ENCODE measurements around the gene GTF2B.
"Not testable (repeated sequence)": the region's sequence is repeated elsewhere in the genome, so short reads cannot be mapped to it uniquely, and the experiment has no call there.

GTF2B gene

DNA sequence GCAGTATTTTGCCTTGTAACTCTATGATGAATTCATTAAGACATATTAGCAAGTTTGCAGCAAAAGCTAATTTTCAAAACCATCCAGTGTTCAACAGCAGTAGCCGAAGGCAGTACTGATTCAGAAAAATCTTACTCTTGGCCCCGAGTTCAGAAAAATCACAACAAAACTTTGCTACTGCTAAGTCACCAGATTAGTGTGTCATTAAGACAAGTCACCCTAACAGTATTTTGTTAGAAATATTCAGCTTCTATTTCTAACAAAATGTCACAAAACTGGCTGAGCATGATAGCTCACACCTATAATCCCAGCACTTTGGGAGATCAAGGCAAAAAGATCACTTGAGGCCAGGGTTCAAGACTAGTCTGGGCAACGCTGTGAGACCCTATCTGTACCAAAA, 8.2 kb downstream of the GTF2B start:
- no peak for DNase-seq (ENCODE audit: low spot score)

DNA sequence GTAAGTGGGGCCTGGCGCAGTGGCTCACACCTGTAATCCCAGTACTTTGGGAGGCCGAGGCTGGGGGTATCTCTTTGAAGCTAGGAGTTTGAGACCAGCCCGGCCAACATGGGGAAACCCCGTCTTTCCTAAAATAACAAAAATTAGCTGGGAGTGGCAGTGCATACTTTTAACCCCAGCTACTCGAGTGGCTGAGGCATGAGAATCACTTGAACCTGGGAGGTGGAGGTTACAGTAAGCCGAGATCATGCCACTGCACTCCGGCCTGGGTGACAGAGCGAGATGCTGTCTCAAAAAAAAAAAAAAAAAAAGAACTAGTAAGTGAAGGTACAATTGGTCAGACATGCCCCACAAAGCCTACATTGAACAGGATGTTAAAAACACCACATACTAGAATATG, 10.7 kb downstream of the GTF2B start:
- DNase-seq (ENCODE audit: low spot score): not testable (repeated sequence)

DNA sequence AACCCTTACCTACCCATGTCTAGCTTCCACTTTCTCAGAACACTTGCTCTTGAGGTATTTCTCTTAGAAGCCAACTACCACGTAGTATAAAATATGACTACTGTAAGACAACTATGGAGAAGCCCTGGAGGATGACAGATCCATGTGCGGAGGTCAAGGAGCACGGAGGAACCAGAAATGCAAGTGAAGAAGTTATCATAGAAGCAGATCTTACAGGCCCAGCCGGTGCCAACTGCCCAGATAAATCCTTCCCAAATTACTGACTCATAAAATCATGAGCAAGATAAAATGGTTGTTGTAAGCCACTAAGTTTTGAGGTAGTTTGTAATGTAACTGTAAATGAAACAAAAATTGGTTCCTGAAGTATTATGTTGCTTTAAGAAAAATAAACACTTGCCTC, 12.6 kb downstream of the GTF2B start:
- no peak for DNase-seq (ENCODE audit: low spot score)

DNA sequence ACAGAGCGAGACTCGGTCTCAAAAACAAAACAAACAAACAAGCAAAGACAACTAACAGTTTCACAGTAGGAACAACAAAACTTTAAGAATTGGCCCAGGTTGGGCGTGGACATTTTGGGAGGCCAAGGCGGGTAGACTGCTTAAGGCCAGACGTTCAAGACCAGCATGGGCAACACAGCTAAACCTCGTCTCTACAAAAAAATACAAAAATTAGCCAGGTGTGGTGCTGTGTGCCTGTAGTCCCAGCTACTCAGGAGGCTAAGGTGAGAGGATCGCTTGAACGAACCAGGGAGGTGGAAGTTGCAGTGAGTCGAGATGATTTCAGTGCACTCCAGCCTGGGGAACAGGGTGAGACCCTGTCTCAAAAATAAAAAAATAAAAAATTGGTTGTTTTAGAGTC, 13.5 kb downstream of the GTF2B start:
- no peak for DNase-seq (ENCODE audit: low spot score)

DNA sequence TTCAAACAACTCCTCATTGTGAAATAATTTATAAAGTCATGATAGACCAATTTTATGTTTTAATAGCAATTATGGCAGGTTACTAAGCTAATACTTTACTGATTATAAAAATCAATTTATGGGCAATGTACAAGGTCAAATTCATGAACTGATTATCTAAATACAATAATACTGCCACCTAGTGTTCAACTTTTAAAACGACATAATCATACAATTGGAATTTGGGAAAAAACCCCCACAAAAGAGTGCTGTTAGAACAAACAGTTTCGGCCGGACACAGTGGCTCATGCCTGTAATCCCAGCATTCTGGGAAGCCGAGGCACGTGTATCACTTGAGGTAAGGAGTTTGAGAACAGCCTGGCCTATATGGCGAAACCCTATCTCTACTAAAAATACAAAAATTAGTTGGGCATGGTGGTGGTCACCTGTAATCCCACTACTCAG, 14.0 kb downstream of the GTF2B start:
- peak; percentile 37 for DNase-seq (ENCODE audit: low spot score)

DNA sequence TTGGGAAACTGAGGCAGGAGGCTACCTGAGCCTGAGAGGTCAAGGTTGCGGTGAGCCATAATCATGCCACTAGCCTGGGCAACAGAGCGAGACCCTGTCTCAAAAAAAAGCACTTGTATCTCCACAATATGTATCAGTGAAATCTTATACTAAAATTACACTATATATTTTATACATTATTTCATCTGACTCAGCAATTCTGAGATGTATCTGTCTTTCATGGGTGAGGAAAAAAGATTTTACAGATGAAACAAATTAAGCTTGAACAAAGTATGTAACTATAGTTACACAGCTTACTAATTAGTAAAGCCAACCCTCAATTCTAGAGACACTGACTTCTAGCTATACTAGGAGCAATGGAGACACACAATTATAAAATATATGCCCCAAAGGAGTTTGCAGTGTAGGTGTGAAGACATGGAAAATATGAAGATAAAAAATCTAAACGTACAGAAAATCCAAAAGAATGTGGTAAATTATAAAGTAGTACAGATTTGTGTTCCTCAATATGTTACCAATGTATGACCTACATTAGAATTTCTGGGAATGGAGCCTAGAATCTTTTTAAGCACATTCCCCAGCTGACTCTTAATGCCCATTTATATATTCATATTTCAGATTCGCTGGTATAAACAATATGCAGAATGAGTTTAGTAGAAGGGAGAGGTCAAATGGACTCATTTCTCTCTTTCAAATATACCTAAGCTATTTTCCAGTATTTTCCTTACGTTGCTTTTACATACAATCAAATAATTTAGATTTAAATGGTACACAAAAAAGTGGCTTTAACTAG, 14.6 kb downstream of the GTF2B start:
- DNase-seq (ENCODE audit: low spot score): no peak

DNA sequence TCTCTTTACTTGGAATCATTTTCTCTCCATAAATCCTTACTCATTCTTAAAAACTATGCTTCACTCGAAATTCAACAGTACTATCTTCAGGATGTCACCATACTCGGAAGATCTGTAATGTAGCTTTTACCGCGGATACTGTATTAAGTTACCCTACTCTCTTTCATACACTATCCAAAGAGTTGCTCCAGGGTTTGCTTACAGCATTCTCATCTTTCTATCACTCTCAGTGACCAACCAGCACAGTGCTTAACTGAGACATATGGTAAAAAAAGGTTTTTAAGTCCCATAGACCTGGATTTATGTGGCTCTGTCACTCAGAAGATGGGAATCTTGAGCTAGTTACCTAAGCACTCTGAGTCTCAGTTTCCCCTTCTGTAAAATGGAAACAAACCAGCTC, 15.8 kb downstream of the GTF2B start:
- DNase-seq (ENCODE audit: low spot score): no peak

DNA sequence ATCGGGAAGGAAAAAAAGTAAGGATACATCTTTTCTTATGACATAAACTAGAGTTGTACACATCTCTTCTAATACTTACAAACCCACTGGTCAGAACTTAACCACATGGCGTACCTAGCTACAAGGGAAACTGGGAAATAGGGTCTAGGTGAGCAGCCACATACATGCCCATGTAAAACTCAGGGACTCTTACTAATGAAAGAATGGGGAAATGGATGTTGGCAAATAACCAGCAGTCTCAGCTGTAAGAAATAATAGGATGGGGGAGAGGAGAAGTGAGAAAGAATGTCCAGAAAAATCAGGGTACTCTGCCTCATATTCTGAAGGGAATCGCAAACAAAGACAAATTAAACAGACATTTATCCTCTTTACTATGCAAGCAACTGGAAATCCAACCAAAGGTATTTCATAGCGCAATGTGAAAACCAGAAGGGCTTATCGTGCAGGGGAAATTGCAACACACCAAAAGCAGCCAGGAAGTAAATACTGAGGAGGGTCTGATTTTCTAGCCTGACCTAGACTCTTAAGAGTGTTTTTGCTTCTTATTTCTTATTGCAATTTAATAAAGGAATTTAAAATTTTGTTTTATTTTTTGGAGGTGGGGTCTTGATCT, 17.5 kb downstream of the GTF2B start:
- DNase-seq (ENCODE audit: low spot score): no peak

DNA sequence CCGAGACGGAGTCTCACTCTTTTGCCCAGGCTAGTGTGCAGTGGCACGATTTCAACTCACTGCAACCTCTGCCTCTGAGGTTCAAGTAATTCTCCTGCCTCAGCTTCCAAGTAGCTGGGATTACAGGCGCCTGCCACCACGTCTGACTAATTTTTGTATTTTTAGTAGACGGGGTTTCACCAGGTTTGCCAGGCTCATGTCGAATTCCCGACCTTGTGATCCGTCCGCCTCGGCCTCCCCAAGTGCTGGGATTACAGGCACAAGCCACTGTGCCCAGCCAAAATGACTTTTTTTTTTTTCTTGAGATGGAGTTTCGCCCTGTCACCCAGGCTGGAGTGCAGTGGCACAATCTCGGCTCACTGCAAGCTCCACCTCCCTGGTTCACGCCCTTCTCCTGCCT, 21.7 kb downstream of the GTF2B start:
- not testable (repeated sequence) for DNase-seq (ENCODE audit: low spot score)

DNA sequence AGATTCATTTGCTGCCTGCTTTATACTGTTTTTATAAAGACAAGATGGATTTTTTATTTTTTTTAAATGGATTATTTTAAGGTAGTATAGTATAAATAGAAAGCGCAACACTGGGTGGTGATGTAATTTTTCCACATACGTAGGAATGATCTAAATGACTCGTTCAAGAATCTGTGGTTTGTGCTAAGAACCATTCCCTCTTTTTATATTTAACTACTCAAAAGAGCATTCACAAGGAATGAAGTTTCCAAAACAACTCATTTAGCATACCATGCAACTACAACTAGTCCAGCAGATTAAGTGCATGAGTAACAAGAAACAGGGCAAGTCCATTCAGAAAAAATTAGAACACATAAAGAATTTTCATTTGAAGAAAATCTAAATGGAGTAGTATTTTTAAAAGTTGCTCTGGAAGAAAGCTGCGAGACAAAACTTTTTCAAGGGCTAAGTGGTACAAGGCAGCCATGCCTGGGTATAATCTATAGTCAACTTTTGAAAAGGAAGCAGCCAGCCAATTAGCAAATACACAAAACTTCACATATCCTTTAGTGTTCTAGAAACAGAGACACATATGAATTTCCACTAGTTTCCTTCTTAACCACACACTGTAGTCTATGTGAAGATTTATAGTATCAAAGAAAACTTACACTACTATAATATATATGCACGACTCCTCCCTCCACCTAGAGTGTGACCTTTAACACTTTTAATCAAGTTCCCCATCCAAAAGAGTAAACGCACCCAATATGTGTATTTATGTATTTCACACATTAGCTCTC, 23.4 kb downstream of the GTF2B start:
- peak; percentile 50 for DNase-seq (ENCODE audit: low spot score)

DNA sequence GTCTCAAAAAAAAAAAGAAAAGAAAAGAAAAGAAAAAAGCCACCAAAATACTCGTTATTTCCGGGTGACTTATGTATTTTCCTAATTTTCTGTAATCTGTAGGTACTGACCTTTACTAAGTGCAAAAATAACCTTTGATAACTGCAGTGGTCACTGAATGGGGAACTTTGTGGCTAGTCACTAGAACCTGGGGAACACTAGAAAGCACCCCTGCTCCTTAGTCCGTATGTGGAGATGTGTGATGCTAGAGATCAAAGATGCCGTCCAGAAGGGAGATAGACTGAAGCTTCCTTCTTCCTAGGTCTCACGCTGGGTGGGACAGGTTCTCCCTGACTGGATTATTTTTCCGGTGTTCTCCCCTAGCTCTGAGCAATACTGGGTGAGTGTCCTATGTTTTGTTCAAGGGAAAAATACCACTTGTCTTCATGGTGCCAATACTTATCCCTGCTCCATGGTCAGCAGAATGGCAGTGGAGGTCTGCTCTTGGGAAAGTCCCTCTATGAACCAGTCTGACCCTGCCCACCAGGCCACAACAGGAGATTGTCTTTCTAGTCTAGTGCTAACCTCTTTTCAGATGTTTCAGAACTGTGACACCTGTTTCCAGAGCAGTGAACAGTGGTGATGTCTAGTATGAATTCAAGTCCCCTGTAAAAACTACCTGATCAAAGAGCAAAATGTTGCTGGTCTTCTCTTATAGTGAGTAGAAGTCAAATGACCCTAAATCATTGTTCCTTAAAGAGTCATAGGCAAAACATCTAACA, 39.9 kb downstream of the GTF2B start:
- DNase-seq (ENCODE audit: low spot score): no peak

DNA sequence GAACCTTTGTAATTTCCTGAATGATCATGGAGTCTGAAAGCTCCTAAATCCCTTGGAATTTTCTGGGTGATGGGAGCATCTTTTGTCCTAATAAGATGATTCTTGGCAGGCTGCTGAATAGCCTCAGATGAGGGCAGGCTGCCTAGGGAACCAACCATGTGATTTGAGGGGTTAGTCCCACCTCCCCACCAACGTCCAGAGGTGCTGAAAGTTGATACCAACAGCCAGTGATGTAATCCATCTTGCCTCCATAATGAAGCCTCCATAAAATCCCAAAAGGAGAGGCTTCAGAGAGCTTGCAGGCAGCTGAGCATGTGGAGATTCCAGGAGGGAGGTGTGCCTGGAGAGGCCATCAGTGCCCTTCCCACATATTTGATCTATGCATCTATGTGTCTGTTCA, 43.7 kb downstream of the GTF2B start:
- no peak for DNase-seq (ENCODE audit: low spot score)

DNA sequence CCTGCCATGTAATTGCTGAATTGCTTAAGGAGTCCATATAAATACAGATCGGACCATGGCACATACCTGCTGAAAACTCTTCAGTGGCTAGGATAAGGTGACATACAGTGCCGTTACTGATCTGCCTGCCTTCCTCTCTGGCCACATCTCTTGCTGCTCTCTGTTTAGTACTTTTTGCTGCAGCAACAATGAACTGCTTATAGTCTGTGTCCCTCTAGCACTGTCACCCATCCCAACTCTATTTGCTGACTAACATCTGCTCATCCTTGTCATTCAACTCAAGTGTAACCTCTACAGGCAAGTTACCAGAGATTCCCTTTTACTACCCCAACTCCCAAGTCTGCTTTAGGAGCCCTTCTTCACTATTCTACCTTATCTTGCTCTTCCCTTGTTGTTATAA, 65.6 kb downstream of the GTF2B start:
- no peak for DNase-seq (ENCODE audit: low spot score)

DNA sequence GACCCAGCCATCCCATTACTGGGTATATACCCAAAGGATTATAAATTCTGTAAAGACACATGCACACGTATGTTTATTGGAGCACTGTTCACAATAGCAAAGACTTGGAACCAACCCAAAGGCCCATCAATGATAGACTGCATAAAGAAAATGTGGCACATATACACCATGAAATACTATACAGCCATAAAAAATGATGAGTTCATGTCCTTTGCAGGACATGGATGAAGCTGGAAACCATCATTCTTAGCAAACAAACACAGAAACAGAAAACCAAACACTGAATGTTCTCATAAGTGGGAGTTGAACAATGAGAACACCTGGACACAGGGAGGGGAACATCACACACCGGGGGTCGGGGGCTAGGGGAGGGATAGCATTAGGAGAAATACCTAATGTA, 71.7 kb downstream of the GTF2B start:
- DNase-seq (ENCODE audit: low spot score): not testable (repeated sequence)

DNA sequence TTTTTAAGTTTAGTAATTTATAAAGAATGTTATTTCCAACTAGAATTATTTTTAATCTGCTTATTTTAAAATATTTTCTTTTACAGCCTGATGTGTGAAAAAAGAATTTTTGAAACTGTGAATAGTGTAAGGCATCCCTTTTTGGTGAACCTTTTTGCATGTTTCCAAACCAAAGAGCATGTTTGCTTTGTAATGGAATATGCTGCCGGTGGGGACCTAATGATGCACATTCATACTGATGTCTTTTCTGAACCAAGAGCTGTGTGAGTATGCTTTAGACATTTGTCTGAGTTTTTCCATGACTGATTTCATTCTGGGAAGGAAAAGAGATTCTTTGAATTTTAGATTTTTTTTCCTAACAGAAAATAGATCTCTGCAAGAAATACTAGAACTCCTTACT, 77.9 kb downstream of the GTF2B start:
- DNase-seq (ENCODE audit: low spot score): no peak

DNA sequence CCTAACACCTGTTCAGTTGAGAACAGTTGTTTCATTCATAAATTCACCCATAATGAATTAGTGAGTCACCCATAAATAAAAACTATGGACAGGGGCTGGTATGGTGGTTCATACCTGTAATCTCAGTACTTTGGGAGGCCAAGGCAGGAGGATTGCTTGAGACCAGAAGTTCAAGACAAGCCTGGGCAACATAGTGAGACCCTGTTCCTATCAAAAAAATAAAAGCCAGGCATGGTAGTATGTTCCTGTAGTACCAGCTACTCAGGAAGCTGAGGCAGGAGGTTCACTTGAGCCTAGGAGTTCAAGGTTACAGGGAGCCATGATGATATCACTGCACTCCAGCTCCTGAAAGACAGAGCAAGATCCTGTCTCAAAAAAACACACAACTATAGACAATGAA, 79.0 kb downstream of the GTF2B start:
- no peak for DNase-seq (ENCODE audit: low spot score)

DNA sequence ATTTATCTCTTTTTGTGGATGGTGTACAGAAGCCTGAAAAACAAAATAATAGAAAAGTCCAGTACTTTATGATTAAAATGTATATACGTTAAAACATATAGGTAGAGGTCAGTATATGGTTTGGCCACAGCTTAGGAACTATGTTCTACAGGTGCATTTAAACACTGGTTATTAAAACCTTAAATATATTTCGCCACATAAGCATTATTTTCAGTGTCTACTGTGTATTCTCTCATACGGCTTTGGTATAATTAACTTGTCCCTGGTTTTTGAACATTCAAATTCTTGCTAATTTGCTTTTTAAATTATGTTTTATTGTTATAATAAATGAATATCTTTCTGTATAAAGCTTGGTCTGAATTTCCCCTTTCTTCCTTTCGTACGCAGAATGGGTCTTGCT, 87.9 kb downstream of the GTF2B start:
- no peak for DNase-seq (ENCODE audit: low spot score)

DNA sequence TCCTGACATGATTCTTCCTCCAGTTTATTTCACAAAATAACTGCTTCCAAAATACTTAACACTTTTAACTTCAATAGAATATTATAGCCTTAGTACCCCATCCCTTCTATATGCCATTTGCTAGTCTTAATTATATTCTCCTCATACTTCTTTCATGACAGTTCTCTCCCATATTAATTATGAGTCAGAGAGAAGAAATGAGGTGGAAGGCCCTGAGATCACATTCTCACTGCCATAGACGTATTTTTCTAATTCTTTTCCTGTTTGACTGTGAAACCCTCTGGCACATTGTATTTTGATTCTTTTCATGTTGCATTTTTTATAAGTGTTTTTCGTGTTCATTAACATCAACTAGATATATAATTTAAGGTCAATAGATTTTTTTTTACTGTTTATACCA, 88.4 kb downstream of the GTF2B start:
- no peak for DNase-seq (ENCODE audit: low spot score)

Measured in activated CD4-positive, alpha-beta T cell treated with anti-CD3 and anti-CD28 coated beads, Interleukin-2, Interleukin-4, amounts not matched to agents 100 ng/mL and 50 ng/mL, durations not matched to agents 16 hours and 8 hours (primary cell).